ENCODE measurements around the gene VWA3B. TPM values are rescaled to one million over a fixed set of nuclear protein-coding genes. Genes with fewer than 3 reads are reported as not detected.

The VWA3B gene
- total and polyA plus RNA-seq, 2 donors (not counting 3 experiments of a cell fraction or from before 2014, with no cell fraction given), result not detected

GRCh38 chr2:98236935-98237334 is 150.0 kb downstream of the VWA3B start:
- ChIA-PET POLR2A (no interaction called here), CTCF (no interaction called here)
- no peaks in the 10 kb centered on the region for H3K9me3 ChIP-seq (replicated peaks; ENCODE audit: control insufficient read depth, insufficient read depth, low read length)
- no peaks in the 10 kb centered on the region for H3K79me2 ChIP-seq (ENCODE audit: control insufficient read depth, insufficient read depth, low read length)
- FAIRE-seq (no peak), DNase-seq (ENCODE audit: low read depth, low spot score) (no peak)
- no peak overlapping the region for H2AFZ ChIP-seq (ENCODE audit: low read depth, low read length)
- H3K36me3 ChIP-seq (ENCODE audit: control insufficient read depth in 2 of 2, extremely low read depth in 1 of 2, insufficient read depth in 2 of 2, low read length in 2 of 2), result no peaks in the 10 kb centered on the region
- H3K4me3 ChIP-seq (replicated peaks in 1 of 3; ENCODE audit: insufficient read depth in 1 of 3, low read depth in 1 of 3, low read length in 3 of 3), result no peak overlapping the region
- no peaks in the 10 kb centered on the region for H4K20me1 ChIP-seq (replicated peaks; ENCODE audit: control insufficient read depth, extremely low read depth, insufficient read depth, low read length)
- no peak overlapping the region for H3K27ac ChIP-seq (ENCODE audit: insufficient read depth, low read depth, low read length)
- H3K27me3 ChIP-seq (ENCODE audit: control insufficient read depth in 2 of 2, insufficient read depth in 2 of 2, low read length in 2 of 2), result peaks cover 0 to 2% of the 10 kb centered on the region in 2 experiments
- no peaks in the 10 kb centered on the region for H3K4me1 ChIP-seq (ENCODE audit: control insufficient read depth, extremely low read depth, insufficient read depth, low read length)
- H3K4me2 ChIP-seq (ENCODE audit: insufficient read depth, low read length), result no peak overlapping the region
- TF ChIP-seq POLR2A (IDR thresholded peaks at IDR 0.05; ENCODE audit: low read depth, low read length) (no peak), GATA2 (IDR thresholded peaks at IDR 0.05; ENCODE audit: insufficient read depth, insufficient read length, low read depth, low read length) (no peak), MYC (IDR thresholded peaks at IDR 0.05; ENCODE audit: low read depth, low read length) (no peak)
- no TSS peak for BruUV-seq (replicated peaks)
- dilution Hi-C loops (cut with MboI; ENCODE audit: extremely low pct_ligation_motif_present, low sequenced_read_pairs), result no loop called here
- no peak overlapping the region for H3K9ac ChIP-seq (replicated peaks; ENCODE audit: extremely low read depth, insufficient read depth, low read length)
- intact Hi-C loops (cut with micrococcal nuclease), result no loop called here
- H3K9me1 ChIP-seq (replicated peaks; ENCODE audit: control insufficient read depth, extremely low read depth, insufficient read depth, low read length), result no peaks in the 10 kb centered on the region

GRCh38 chr2:98240786-98241398 is 153.9 kb downstream of the VWA3B start:
- Histone ChIP-seq H3K4me1 (ENCODE audit: control insufficient read depth, extremely low read depth, insufficient read depth, low read length) (no peaks in the 10 kb centered on the region), H3K4me2 (ENCODE audit: insufficient read depth, low read length) (no peak overlapping the region), H3K36me3 (ENCODE audit: control insufficient read depth in 2 of 2, extremely low read depth in 1 of 2, insufficient read depth in 2 of 2, low read length in 2 of 2) (no peaks in the 10 kb centered on the region), H3K9me1 (replicated peaks; ENCODE audit: control insufficient read depth, extremely low read depth, insufficient read depth, low read length) (no peaks in the 10 kb centered on the region), H3K27ac (ENCODE audit: insufficient read depth, low read depth, low read length) (no peak overlapping the region), H4K20me1 (replicated peaks; ENCODE audit: control insufficient read depth, extremely low read depth, insufficient read depth, low read length) (no peaks in the 10 kb centered on the region), H3K79me2 (ENCODE audit: control insufficient read depth, insufficient read depth, low read length) (no peaks in the 10 kb centered on the region), H3K9ac (replicated peaks; ENCODE audit: extremely low read depth, insufficient read depth, low read length) (no peak overlapping the region), H3K27me3 (ENCODE audit: control insufficient read depth in 2 of 2, insufficient read depth in 2 of 2, low read length in 2 of 2) (peaks cover 0 to 10% of the 10 kb centered on the region in 2 experiments), H2AFZ (ENCODE audit: low read depth, low read length) (no peak overlapping the region), H3K9me3 (replicated peaks; ENCODE audit: control insufficient read depth, insufficient read depth, low read length) (no peaks in the 10 kb centered on the region), H3K4me3 (replicated peaks in 1 of 3; ENCODE audit: insufficient read depth in 1 of 3, low read depth in 1 of 3, low read length in 3 of 3) (no peak overlapping the region)
- no peak for TF ChIP-seq POLR2A (IDR thresholded peaks at IDR 0.05; ENCODE audit: low read depth, low read length)
- TF ChIP-seq CTCF (IDR thresholded peaks at IDR 0.05; ENCODE audit: extremely low read depth in 1 of 2, insufficient read depth in 1 of 2, low read depth in 1 of 2, low read length in 2 of 2), result no peak
- TF ChIP-seq MYC (IDR thresholded peaks at IDR 0.05; ENCODE audit: low read depth, low read length), result no peak
- no peak for DNase-seq (ENCODE audit: low read depth, low spot score)
- BruUV-seq (replicated peaks), result no TSS peak
- intact Hi-C loops (cut with micrococcal nuclease), result no loop called here
- no peak for FAIRE-seq
- CTCF ChIA-PET, result no interaction called here
- POLR2A ChIA-PET, result no interaction called here
- dilution Hi-C loops (cut with MboI; ENCODE audit: extremely low pct_ligation_motif_present, low sequenced_read_pairs), result no loop called here

Data from endothelial cell of umbilical vein (primary cell).